Muscle of arm (tissue), 12 donors: ENCODE results near the gene SORT1. TPM values are rescaled to one million over a fixed set of nuclear protein-coding genes. Genes with fewer than 3 reads are reported as not detected.
"Not testable (repeated sequence)": the region's sequence is repeated elsewhere in the genome, so short reads cannot be mapped to it uniquely, and the experiment has no call there.

Source experiments
- DNase-seq: peaks from one replicate; pipeline ENCODE4 v3.0.0-alpha.2; 2013
- polyA plus RNA-seq, 12 donors: library from polyadenylated mRNA; unstranded; fragments of 120-200 nt; gene quantifications; one replicate each; pipeline ENCODE4 v1.2.1, GENCODE V29; 2013; ENCODE audit not compliant: insufficient read length in 12 of 12

SORT1 gene
- polyA plus RNA-seq, 12 donors, result 20.0 to 42.1 (median 34.6) TPM; not detected in 1

DNA sequence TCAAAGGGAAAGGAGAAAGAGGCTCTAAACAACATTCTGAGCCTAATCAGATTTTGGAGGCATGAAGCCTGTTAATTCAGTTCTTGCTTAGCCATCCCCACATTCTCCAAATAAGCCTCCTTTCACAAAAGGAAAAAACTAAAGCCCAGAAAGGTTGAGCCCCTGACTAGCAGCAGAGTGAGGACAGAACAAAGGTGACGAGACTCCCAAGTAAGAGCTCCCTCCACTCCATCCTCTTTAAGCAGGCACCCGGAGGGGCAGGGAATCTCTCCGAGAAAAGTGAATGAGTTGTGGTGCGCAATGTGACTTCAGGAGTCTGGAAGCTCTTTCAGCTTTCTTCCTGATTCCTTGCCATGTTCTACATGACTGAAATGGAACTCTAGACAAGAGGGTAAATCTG lies 47.5 kb downstream of the SORT1 start:
- no peak for DNase-seq

DNA sequence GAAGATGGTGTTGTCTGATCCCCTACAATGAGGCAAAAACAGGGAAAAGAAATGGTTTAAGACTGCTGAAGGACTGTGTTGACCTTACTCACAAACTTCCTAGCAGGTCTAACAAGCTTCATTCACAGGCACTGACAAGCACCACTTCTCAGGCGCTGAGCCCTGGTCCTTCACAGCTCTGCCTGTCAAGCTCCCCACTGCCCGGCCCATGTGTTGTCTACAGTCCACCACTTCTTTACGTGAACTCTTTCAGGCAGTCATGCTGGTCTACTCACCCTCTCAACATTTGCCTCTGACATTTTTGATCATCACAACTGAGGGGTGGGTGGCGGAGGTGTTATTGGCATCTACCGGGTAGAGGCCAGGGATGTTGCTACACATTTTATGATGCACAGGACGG lies 50.2 kb downstream of the SORT1 start:
- no peak for DNase-seq

DNA sequence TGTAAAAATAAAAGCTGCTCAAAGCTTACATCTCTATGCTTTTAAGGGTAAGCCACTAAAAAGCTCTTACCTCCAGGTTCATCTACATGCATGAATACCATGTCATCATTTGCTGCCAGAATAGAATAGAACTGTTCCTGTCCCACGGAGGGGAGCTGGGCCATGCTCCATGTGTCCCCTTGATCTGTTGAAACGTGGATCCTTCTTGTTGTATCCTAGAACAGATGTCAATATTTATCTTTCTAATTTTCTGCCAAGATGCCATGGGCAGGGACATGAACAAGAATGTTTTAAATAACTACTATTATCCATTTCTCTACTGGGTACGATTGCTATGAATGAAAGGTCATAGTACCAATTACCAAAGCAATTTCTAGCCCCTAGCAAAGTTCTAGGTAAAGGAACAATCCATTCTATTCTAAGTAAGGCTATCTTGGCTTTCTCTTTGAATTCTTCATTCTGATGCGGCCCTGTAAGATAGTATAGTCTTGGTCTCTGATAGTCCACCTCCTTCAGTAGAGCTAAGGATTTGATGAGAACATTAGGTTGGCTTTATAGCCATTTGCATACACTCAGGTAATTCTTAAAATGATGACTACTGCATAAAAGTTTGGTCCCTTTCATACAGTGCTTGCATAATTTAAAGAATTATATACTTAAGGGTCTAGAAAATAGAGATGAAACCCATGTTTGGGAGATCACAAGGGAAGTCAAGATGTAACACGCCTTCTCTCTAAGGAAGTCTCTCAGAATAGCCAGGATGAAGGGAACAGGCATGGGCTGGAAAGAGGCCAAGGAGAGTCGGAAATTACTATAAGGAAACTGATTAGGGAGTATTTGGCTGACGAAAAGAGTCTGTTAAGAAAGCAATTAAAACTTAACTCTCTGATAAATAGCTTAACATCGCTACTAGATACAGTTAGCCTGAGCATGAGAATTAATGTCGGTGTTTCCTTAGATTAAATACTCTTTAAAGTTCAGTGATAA lies 55.5 kb downstream of the SORT1 start:
- DNase-seq, result no peak

DNA sequence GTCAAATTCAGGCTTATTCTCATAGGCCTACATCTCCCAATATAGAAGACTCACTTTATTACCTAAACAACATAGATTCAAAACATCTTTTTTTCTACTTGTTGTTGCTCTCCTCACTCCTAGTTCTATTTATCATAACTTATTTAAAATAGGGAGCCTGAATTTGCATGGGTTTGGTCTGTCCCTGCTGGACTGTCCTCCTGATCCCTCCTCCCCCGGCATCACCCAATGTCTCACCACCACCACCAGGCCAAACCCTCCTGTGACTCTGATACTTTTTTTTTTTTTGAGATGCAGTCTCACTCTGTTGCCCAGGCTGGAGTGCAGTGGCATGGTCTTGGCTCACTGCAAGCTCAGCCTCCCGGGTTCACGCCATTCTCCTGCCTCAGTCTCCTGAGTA lies 59.1 kb downstream of the SORT1 start:
- no peak for DNase-seq

DNA sequence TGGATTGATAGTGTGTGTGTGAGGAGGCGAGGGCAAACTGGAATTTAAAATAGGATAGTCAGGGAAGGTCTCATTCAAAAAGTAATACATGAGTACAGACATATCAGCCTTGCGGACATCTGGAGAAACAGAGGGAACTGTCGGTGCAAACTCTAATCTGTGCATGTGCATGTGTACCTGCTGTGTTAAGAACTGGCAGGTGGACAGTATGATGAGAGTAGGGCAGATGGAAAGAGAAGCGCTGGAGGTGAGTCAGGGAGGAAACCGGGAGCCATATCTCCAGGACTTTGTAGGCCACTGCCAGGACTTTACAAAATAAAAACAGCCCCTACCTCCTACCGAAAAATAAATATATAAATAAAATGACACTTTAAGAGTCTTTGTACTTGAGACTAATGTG lies 59.6 kb downstream of the SORT1 start:
- no peak for DNase-seq

DNA sequence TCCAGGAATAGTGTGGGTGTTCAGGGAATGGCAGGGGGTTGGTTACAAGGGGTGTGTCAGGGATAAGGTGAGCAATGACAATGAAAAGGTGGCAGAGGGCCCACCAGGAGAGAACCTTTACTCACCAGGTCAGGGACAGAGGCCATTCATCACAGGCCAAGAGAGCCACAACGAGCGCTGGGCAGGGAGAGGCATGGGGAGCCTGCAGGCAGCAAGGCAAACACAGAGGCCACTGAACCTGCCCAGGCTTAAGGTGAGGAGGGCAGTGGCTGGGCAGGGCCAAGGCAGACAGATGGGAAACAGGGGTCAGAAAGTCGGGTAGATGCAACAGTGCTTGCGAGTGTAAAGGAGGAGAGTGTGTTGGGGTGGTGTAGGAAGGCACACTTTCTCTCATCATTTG lies 62.6 kb downstream of the SORT1 start:
- no peak for DNase-seq

DNA sequence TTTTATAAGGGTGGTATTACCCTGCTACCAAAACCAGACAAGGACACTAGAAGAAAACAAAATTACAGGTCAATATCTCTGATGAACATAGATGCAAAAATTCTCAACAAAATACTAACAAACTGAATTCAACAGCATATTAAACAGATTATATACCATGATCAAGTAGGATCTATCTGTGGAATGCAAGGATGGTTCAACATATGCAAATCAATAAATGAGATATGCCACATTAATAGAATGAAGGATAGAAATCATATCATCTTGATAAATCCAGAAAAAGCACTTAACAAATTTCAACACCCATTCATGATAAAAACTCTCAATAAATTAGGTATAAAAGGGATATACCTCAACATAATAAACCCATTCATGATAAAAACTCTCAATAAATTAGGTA lies 66.6 kb downstream of the SORT1 start:
- no peak for DNase-seq

DNA sequence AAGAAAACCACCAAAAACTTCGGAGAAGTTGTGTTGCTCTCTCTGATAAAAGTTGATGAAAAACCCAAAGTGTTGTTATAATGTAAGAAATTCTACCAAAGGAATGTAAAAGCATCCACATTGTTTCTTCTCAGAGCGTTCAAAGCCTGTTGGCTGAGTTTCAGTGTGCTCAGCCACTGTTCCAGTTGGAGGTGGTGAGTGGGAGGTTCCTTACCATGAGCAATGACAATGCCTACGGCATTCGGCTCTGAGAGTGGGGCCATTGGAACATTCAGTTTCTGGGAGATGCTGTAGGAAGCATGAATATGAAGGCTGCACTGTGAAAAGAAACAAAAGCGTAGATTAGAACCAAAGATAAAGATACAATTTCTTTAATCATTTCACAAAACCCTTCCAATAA lies 70.4 kb downstream of the SORT1 start:
- no peak for DNase-seq

DNA sequence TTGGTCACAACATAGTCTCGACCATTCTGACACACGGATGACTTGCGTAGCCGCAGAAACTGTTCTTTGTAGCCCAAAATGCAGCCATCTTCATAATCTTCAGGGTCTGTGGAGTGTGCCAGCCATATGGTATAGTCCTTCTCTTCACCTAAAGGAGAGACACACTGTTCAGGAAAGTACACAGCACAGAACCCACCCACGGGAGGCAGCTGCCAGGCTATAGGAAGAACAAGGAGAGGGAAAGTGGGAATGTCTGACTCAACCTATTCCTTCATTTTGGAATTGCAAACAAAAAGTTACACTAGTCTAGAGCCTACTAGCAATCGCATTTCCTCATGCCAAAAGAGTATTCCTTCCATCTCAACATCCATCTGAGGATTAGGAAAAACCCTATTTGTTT lies 74.7 kb downstream of the SORT1 start:
- DNase-seq, result no peak

DNA sequence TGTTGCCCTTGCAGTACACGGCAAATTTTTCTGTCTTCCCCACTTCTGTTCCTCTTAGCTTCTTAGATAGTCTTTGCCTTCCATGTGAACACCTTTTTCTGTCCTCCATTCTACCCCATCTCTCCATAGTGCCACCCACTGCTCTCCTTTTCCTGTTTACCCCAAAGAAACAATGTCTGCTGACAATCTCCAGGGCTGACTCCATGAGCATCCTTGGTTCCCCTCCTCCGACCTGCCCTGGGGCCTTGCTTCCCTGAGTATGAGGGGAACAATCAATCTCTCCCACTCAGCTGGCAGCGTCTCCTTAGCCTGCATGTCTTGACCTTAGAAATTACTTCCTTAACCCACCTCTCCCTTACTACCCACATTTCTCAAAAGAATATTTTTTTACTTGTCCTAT lies 78.6 kb downstream of the SORT1 start:
- DNase-seq, result no peak

DNA sequence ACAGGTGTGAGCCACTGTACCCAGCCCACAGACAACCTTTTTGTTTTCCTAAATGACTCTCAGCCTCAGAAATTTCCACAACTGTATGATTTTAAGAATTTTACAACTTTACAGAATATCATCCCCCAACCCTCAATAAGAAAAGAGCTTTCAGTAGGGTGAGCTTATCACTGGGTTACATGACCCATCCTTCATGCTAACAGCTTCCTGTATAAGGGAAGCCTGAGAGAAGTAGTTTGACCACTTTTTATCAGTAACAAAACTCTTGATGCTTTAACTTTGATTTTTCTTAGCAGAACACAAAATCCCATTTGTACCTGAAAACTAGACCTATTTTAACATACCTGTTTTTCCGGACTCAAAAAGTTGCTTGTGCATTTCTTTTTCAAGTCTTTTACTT lies 81.2 kb downstream of the SORT1 start:
- no peak for DNase-seq

DNA sequence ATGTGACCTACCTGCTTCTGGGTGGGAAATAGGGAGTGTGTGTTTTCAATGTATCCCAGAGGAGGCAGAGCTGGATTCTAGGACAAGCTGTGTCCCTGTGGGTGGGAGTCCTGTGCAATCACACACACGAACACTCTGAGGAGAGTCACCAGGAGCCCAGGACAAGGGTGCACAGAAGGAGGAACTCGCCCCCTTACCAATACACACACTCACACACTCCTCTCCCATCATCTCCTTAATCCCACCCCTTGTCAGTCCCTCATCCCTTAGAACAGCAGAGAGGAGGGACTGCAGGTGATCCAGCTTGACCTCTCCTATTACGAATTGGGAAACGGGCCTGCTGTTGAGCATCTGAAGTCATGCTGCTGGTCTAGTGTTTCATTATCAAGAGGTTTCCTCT lies 82.4 kb downstream of the SORT1 start:
- DNase-seq, result no peak

DNA sequence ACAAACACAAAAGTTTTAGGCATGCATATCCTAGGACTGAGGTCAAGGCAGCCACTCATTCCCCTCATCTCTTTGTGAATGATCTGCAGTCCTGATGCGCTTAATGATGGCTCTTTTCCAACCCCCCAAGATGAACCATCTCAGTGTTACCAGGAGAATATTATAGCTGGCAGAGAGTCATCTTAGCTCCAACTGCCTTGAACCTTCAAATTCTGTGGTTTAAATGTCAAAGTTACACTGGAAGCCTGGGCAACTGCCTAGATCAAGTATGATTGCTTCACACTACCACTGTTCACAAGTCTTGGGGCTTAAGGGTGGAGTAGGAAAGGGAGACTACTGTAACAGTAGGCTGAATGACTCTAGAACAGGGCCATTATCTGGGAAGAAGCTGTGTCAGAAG lies 82.9 kb downstream of the SORT1 start:
- no peak for DNase-seq

DNA sequence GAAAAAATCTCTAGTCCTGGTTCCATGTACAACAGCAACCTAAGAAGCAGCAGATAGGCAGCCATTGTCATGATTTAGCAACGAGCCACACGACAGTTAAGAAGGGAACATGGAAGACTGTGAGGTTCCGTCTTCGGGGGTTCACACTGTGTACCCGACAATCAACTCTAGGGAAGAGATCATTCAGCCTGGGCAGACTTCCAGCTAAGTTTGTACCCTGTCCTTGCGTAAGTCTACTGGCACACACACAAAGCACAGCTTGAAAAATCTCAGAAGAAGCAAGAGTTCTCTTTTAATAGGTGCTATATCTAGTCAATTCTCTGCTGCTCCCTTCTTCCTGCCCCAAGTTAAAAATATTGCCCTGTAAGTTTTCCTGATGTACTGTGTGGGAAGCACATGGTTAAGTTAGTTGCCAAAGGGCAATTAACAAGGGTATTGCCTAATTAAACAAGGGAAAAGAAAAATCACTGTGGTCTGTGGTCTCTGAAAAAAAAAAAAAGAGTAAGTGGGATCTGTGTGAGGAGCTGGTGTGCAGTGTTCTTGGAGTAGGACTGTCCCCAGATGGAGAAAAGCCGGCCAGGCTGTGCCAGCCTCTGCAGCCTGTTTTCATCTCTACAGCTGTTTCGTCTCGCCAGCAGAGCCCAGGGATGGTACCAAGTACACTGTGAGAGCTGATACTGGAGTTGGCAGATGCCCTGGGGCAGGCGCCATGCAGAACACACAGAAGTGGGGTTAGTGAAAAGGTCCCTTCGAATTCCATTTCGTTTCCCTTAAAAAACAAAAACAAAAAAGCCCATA lies 84.5 kb downstream of the SORT1 start:
- no peak for DNase-seq

DNA sequence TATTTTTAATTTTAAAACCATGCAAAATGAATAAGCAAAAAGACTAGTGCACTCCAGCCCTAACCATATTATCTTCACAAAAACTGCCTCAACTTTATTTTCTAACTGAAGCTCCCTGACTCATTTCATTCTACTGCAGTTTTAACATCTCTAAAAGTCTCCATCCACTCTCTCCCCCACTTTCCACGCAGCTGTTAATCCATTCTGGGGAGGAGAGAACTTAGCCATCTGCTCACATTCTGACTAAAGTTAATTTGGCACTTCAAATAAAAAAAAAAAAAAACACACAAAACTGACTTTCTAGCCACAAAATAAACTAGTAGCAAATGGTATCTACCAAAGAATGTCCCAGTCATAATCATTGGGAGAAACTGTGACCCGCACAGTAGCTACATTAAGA lies 85.5 kb downstream of the SORT1 start:
- DNase-seq, result no peak

DNA sequence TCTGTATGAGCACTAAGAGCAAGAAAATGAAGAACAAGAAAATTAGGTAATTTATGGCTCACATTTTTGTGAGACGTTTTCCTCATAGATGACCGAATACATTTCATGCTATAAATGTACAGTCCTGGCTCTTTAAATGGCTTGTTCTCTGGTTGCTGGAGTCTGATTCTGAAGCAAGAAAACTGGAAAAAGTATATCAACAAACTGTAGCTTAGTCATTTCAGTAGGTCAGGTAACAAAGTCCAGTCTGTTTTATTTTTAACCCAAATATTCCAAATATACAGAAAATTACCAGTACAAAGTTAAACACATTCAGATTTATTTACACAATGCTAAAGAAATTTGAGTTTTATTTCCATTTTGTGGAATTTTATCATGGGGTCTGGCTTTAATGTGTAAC lies 88.4 kb downstream of the SORT1 start:
- DNase-seq, result no peak

DNA sequence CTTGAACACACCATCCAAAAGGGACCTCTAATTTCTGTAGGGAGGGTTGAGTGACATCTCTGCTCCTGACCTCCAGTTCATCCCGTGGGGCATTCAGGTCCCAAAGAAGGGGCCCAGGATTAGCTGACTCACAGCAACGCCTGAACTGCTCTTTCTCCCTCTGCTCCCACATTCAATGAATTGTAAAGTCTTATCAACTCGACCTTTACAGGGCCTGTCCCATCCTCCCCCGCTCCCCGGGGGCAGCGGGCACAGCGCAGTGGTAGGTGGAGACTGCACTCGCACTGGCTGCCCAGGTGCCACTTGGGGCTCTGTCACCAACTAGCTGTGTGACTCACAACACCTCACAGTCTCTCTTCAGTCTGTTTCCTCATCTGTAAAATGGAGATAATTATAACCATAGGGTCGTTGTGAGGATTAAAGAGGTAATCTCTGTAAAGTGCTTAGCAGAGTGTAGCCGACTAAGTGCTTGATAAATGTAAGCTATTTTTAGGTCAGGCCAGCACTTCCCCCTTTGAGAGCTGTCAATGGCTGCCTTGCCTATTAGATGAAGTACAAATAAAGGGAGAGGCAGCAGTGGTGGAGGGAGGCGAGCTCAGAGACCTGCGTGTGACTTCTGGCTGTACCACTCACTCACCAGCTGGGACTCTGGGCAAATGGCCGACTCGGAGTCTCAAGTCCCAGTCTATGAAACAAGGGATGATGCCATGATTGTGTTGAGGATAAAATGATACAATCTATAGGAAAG lies 90.3 kb downstream of the SORT1 start:
- DNase-seq, result no peak

DNA sequence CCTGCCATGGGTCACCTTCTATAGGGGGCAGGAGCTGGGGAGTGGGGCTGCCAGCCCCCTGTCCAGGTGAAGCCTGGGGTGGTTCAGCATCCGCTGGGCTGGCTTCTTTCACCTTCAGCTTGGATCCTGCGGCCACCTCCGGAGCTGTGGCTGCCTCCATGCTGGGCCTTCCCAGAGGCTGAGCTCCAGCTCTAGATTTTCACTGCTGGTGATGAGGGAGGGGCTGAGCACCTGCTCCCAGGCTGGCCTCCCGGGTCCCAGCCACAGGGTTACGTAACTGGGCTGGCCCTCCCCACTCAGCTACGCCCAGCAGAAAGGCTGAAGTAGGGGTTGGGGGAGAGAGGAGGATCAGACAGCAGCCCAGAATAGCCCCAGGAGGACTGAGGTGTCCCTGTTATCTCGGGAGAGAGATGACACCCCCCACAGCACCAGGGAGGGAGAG lies 90.9 kb downstream of the SORT1 start, which contains the start of gene MYBPHL:
TSS of gene MYBPHL (minus strand) at position 180 of the 442 bp plus-strand sequence. CDS start at position 160, 20 bp downstream.
- no peak for DNase-seq

DNA sequence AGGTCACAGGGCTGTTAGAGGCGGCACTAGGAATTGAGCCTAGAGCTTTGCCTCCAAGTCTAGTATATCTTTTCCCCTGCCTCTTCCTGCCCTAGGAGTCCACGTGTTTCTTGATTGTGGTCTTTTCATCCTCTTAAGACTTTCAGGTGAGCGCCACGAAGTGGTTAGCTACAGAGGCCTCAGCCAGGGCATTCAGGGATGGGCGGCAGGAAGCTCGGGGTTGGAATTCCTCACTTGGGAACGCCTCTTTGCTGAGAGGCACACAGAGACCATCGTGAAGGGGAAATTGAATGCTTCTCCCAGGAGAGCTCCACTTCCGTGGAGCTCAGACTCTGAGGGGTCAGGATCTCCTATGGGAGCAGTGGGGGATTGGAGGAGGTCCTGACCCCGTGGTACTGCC lies 91.7 kb downstream of the SORT1 start:
- DNase-seq, result not testable (repeated sequence)

DNA sequence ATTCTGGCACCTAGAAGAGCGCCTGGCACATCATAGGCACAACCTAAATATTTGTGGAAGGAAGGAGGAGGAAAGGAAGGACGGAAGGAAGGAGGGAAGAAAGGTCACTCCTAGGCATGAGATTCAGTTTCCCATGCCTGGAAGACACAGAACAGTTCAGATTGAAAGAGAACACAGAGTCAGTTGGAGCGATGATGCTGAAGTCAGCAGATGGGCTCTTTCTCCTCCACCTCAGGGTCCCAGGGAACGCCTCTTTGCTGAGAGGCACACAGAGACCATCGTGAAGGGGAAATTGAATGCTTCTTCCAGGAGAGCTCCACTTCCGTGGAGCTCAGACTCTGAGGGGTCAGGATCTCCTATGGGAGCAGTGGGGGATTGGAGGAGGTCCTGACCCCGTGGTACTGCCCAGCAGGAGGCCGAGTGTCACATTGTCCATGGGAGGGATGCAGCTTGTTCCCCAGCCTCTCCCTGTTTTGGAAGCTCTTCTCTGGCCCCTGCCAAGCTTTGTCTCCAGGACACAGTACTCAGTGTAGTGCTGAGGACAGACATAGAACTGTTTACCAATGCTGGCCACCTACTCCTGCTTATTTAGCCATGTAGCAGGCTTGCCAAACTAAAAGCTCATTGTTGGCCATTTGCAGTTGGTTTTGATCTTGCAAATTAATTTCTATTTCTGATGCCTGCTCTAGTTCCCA lies 93.3 kb downstream of the SORT1 start:
- DNase-seq, result no peak

DNA sequence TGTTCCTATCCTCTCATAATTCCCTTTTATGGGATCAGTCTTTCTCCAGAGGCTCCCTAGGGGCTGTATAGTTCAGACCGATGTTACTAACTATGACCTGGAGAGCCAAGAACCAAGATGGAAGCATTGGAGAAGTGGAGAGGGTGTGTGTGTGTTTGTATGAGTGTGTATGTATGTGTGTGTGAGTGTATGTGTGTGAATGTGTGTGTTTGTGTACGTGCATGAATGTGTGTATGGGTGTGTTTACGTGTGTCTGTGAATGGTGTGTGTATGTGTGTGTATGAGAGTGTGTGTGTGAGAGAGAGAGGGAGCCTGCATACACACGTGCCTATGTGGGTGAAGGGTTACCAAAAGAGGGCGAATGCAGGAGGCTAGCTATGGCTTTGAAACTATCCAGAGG lies 95.8 kb downstream of the SORT1 start:
- DNase-seq, result no peak
